ENCODE results near the gene BUD23.
A peak's percentile ranks its signal among the peaks of the same experiment; 100 is the strongest.

BUD23 gene

GRCh38 chr7:73700069-73700423, 16.6 kb downstream of the BUD23 start:
- TF ChIP-seq CTCF (IDR thresholded peaks at IDR 0.05; ENCODE audit: control insufficient read depth, insufficient read depth, low read depth, low read length, missing control alignments), result no peak
- H3K4me3 ChIP-seq (ENCODE audit: control insufficient read depth, low read depth, low read length), result no peak overlapping the region
- no peak for DNase-seq (ENCODE audit: low read depth)

GRCh38 chr7:73700581-73701134, 17.3 kb downstream of the BUD23 start:
- no peak for DNase-seq (ENCODE audit: low read depth)
- no peak overlapping the region for H3K4me3 ChIP-seq (ENCODE audit: control insufficient read depth, low read depth, low read length)
- TF ChIP-seq CTCF (IDR thresholded peaks at IDR 0.05; ENCODE audit: control insufficient read depth, insufficient read depth, low read depth, low read length, missing control alignments), result no peak

GRCh38 chr7:73701357-73701995, 18.1 kb downstream of the BUD23 start:
- peak; percentile 63 for TF ChIP-seq CTCF (IDR thresholded peaks at IDR 0.05; ENCODE audit: control insufficient read depth, insufficient read depth, low read depth, low read length, missing control alignments)
- DNase-seq (ENCODE audit: low read depth), result no peak

GRCh38 chr7:73702226-73702625, 18.8 kb downstream of the BUD23 start:
- TF ChIP-seq CTCF (IDR thresholded peaks at IDR 0.05; ENCODE audit: control insufficient read depth, insufficient read depth, low read depth, low read length, missing control alignments), result no peak
- H3K4me3 ChIP-seq (ENCODE audit: control insufficient read depth, low read depth, low read length), result no peak overlapping the region
- no peak for DNase-seq (ENCODE audit: low read depth)

More at GRCh38 chr7:73701357-73701995, 18.1 kb downstream of the BUD23 start:
- H3K4me3 ChIP-seq (ENCODE audit: control insufficient read depth, low read depth, low read length), result no peak overlapping the region

GRCh38 chr7:73702665-73703064, 19.3 kb downstream of the BUD23 start:
- no peak for DNase-seq (ENCODE audit: low read depth)
- H3K4me3 ChIP-seq (ENCODE audit: control insufficient read depth, low read depth, low read length), result no peak overlapping the region
- no peak for TF ChIP-seq CTCF (IDR thresholded peaks at IDR 0.05; ENCODE audit: control insufficient read depth, insufficient read depth, low read depth, low read length, missing control alignments)

- DNase-seq (ENCODE audit: low read depth), result no peak
- TF ChIP-seq CTCF (IDR thresholded peaks at IDR 0.05; ENCODE audit: control insufficient read depth, insufficient read depth, low read depth, low read length, missing control alignments), result no peak
- H3K4me3 ChIP-seq (ENCODE audit: control insufficient read depth, low read depth, low read length), result no peak overlapping the region
Observed at GRCh38 chr7:73703225-73703624, 19.8 kb downstream of the BUD23 start.
